LNCAP (cell line): ENCODE results near the gene EIPR1.

ENCODE experiments used
- TF ChIP-seq, protein P1 (sequence below): fragments of 450-650 bp; IDR thresholded peaks from 2 replicates; pipeline ENCODE4 v1.5.1; 2017; ENCODE audit warnings: mild to moderate bottlenecking

The EIPR1 gene

DNA sequence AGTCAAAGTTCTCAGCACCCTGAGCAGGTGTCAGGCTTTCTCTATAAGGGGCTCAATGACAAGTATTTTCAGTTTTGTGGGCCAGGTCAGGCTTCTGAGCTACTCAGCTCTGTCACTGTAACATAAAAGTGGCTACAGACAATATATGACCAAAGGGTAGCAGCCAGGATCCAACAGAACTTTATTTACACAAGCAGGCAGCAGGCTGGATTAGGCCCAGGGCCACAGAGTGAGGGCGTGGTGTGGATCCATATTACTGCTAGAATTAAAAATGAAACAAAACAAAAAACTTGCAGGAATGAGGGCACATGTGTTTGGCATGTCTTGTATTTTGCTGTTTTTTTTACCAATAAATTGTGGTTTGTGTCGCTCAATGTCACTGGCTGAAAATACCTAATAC lies 143.7 kb downstream of the EIPR1 start:
- TF ChIP-seq, protein P1, sequence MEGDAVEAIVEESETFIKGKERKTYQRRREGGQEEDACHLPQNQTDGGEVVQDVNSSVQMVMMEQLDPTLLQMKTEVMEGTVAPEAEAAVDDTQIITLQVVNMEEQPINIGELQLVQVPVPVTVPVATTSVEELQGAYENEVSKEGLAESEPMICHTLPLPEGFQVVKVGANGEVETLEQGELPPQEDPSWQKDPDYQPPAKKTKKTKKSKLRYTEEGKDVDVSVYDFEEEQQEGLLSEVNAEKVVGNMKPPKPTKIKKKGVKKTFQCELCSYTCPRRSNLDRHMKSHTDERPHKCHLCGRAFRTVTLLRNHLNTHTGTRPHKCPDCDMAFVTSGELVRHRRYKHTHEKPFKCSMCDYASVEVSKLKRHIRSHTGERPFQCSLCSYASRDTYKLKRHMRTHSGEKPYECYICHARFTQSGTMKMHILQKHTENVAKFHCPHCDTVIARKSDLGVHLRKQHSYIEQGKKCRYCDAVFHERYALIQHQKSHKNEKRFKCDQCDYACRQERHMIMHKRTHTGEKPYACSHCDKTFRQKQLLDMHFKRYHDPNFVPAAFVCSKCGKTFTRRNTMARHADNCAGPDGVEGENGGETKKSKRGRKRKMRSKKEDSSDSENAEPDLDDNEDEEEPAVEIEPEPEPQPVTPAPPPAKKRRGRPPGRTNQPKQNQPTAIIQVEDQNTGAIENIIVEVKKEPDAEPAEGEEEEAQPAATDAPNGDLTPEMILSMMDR = no peak

DNA sequence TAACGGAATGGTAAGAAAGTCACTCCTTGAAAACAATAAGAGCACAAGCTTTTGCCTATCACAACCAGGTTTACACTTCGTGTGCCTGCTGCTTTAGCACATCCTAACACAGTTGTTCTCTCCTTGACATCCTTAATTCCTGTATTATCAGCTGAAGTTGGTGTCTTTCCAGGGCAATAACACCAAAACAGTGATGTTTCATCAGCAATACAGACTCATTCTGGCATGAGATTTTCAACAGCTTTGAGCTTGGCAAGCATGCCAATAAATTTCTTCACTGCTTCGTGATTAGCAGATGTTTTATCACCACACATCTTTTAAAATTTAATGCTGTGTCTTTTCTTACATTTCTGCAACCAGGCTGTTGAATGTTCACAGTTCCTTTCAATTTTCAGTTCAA lies 148.4 kb downstream of the EIPR1 start:
- TF ChIP-seq, protein P1 = no peak

DNA sequence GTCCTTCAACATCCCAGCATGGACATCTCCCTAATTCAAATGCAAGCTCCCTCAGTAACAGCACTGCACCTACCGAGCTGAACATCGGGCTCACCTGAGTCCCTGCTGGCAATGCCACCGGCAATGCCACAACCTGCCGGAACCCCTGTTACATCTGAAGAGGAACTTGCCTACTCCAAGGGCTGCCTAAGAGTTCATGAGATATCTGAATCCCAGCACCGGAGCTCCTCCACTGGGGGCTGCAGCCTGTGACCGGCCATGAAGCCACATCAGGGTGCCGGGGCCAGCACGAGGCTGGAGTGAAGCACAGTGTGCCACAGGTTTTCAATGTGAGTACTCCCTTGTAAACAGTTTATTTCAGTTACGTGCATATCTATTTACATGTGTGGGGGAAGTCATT lies 152.9 kb downstream of the EIPR1 start:
- TF ChIP-seq, protein P1 = no peak

DNA sequence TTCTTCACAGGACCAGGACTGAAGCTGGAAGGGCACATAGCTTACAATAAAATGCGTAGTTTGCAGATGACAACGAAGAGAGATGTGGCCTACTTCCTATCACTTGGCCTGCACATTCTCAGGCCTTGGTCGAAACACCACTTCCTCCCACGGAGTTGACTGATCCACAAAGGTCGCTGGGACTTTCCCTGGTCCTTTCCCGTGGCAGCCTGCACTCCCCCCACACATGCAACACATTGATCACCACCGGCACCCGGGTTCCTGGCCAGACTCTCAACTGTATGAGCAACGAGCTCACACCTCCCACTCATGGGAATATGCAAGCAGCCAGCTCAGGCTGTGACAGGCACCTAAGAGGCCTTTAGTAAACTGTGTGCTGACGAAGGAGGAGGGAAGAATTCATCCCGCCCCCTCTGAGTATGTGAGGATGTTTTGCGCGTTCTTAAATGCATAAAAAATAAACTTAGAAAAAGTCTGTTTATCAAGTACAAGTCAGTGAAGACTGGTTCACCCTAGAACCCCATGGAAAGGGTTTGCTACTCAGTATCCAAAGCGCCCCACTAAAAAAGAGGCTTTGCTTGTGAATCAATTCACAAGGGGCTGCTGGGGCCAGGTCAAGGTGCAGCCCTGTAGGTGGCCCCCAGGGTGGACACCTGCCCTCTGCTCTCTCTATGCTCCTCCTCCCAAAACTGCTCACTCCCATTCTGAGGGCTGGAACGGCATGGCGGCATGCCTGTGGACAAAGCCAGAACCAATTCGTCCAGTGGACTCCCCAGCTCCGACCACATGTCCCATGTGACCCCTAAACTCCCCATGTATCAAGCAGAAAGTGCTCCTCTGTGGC lies 154.3 kb downstream of the EIPR1 start:
- TF ChIP-seq, protein P1 = no peak

DNA sequence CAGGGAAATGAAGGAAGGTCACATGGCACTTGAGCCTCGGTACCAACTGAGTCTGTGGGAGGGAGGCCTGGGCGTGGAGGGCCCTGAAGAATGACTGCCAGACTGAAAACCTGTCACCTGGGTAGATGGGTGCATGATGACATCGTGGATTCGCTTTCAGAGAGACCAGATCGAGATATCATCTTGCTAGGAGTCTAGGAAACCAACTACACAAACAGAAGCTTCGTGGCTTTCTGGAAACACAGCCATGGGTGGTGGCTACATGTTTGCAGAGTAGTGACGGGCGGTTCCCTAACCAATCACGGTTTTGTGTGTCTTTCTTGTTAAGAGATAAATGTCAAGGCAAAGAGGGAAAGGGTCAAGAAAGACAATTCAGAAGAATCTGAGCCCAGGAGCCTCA lies 155.0 kb downstream of the EIPR1 start:
- TF ChIP-seq, protein P1 = no peak

DNA sequence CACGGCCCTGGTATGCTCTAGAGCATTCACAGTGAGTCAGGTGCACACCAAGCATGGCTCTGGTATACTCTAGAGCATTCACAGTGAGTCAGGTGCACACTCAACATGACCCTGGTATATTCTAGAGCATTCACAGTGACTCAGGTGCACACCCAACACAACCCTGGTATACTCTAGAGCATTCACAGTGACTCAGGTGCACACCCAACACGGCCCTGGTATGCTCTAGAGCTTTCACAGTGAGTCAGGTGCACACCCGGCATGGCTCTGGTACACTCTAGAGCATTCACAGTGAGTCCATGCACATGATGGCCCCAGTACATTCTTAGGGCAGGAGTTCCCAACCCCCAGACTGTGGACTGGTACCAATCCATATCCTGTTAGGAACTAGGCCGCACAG lies 158.1 kb downstream of the EIPR1 start:
- TF ChIP-seq, protein P1 = no peak

DNA sequence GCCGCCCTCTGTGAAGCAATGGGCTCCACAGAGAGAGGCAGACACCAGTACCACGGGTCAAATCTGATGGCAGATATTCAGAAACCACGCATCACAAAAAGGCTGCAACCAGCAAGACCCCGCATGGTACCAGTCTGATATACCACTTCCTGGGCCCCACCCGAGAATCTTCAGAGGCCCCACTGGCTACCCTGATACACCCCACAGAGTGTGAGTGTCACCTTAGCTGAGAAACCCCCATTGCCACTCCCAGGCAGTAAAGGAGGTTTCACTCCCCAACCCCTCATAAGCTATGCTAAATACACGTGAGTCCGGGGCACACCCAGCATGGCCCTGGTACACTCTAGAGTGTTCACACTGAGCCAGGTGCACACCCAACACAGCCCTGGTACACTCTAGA lies 160.0 kb downstream of the EIPR1 start:
- TF ChIP-seq, protein P1 = no peak
